ENCODE results near the gene FUNDC2. TPM values are rescaled to one million over a fixed set of nuclear protein-coding genes. Genes with fewer than 3 reads are reported as not detected.

The FUNDC2 gene
- total and polyA plus RNA-seq, 10 of the 15 experiments (the other 5 are each of a cell fraction or from before 2014, with no cell fraction given): 70.5 to 353 (median 165) TPM

- 0 out of 3 replicates have a peak, but pooled peaks have one; percentile 20 for TF ChIP-seq POU2F2 (IDR thresholded peaks at IDR 0.05; ENCODE audit: borderline replicate concordance, low read depth, low read length)
- TF ChIP-seq CBX5 (IDR thresholded peaks at IDR 0.05; ENCODE audit: low read depth): no peak
These were observed 46.1 kb upstream of the FUNDC2 start (continued) for GRCh38 chrX:154980330-154981115.

GRCh38 chrX:154981116-154981411 is 45.6 kb upstream of the FUNDC2 start:
- 20% methylated on average over 6 of the region's 6 CpGs for WGBS (ENCODE audit: insufficient coverage, insufficient replicate concordance, low lambda C conversion rate, missing lambda C conversion rate)
- peak overlapping the region; percentile 99 for H2AFZ ChIP-seq (ENCODE audit: control insufficient read depth, low read depth, low read length)
- no peak for FAIRE-seq
- H3K9ac ChIP-seq (ENCODE audit: control insufficient read depth, insufficient read depth, low read length): peak overlapping the region; percentile 44; the same call in 1 of the 2 replicates
- peak overlapping the region; percentile 84 for H3K4me2 ChIP-seq (ENCODE audit: control insufficient read depth, insufficient read depth)
- H4K20me1 ChIP-seq (ENCODE audit: control insufficient read depth, insufficient read depth): no peaks in the 10 kb centered on the region
- ATAC-seq: no peak
- H3K27me3 ChIP-seq (replicated peaks in 1 of 2; ENCODE audit: control insufficient read depth in 2 of 2, insufficient read depth in 2 of 2, low read length in 1 of 2): no peaks in the 10 kb centered on the region
- intact Hi-C loops (cut with micrococcal nuclease; ENCODE audit: unreplicated experiment) (loop anchor here (1.0 to 10.0 kb wide), 6 partner anchors 64 to 841 kb away; partner anchors contain the start of gene VBP1), in situ Hi-C loops (cut with MboI) (loop anchor here (5.0 kb wide), 1 partner anchor 76 kb away; no protein-coding TSS in a partner anchor)
- CTCF ChIA-PET: interaction anchor here (0.9 to 11.2 kb wide), 5 partner anchors 10 to 155 kb away, joined by 3 to 181 read pairs (median 3); no protein-coding TSS in a partner anchor
- peaks cover 4% of the 10 kb centered on the region; the same call in 1 of the 2 replicates for H3K4me1 ChIP-seq (ENCODE audit: control insufficient read depth, insufficient read depth, low read length)
- RAD21 ChIA-PET (ENCODE audit: unreplicated experiment): interaction anchor here (1.6 to 2.0 kb wide), 3 partner anchors 63 to 76 kb away, joined by 4 to 10 read pairs (median 9); no protein-coding TSS in a partner anchor
- H3K9me3 ChIP-seq (replicated peaks; ENCODE audit: control insufficient read depth, insufficient read depth, low read length): no peaks in the 10 kb centered on the region
- no peaks in the 10 kb centered on the region for H3K36me3 ChIP-seq (ENCODE audit: control insufficient read depth in 2 of 2, insufficient read depth in 2 of 2, low read length in 1 of 2)
- DNase-seq (ENCODE audit: low read depth, low spot score): no peak
- POLR2A ChIA-PET: no interaction called here
- no peak overlapping the region for H3K4me3 ChIP-seq
- TF ChIP-seq SPI1 (IDR thresholded peaks at IDR 0.05; ENCODE audit: borderline replicate concordance, insufficient read depth, low read depth, low read length): no peak
- TF ChIP-seq RUNX3 (IDR thresholded peaks at IDR 0.05; ENCODE audit: low read length): peak; percentile 31; the same call in 1 of the 2 replicates
- SMC1A ChIA-PET (ENCODE audit: uncharacterized antibody, unreplicated experiment): interaction anchor here (1.0 to 12.7 kb wide), 5 partner anchors 11 to 76 kb away, joined by 3 to 145 read pairs (median 6); no protein-coding TSS in a partner anchor
- no peaks in the 10 kb centered on the region for H3K79me2 ChIP-seq (ENCODE audit: control insufficient read depth, insufficient read depth, low read length)
- no TSS peak for BruUV-seq (replicated peaks)
- 0 out of 2 replicates have a peak overlapping the region, but pooled peaks have one; percentile 24 for H3K27ac ChIP-seq (ENCODE audit: control insufficient read depth, insufficient read depth)
